Germinal center (tissue), 1 donor: ENCODE data around the gene MAK.
A peak's percentile ranks its signal among the peaks of the same experiment; 100 is the strongest.
"Not testable (repeated sequence)": the region's sequence is repeated elsewhere in the genome, so short reads cannot be mapped to it uniquely, and the experiment has no call there.

Source experiments
- DNase-seq: peaks from one replicate; pipeline ENCODE4 v3.0.0; 2012; ENCODE audit warnings: mixed read lengths, low spot score

The MAK gene

DNA sequence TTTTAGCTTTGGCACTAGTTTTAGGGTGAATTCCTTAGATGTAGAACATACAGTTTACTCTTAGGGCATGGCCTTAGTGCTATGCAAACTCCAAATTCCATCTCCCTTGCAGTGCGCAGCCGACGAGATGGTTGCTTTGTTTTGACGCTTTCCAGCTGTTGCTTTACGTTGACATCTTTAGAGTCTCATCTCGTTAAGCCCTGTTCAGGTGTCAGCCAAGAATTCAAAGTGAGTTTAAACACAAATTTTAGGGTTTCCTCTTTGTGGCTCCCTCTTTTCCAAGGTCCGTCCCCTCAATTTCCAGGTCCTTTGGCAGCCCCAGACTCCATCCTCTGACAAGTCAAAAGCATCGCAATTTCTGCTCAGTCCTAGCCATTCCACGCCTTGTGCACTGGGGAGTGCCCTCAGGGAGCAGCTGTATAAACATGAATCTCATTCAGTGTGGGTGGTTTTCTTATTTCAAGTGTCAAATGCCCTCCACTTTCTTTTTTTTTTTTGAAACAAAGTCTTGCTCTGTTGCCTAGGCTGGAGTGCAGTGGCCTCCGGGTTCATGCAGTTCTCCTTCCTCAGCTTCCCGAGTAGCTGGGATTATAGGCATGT lies 14.1 kb upstream of the MAK start:
- DNase-seq = no peak

DNA sequence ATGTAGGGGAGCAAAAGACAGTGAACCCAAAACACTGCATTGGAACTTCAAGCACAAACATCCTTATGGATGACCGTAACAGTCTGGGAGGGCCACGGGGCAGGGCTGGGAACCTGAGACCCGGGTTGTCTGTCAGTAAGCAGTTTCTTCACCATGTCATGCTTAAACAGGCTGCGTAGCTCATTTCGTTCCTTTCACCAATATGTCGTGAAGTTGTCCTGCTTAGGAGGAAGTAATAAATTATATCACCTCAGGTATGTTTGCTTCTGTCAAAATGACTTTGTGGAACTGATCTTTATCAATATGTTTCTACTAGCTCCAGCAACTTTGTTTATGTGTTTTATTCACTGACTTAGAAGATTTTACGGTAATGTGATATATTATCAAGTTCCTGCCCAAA lies 12.4 kb upstream of the MAK start:
- no peak for DNase-seq

DNA sequence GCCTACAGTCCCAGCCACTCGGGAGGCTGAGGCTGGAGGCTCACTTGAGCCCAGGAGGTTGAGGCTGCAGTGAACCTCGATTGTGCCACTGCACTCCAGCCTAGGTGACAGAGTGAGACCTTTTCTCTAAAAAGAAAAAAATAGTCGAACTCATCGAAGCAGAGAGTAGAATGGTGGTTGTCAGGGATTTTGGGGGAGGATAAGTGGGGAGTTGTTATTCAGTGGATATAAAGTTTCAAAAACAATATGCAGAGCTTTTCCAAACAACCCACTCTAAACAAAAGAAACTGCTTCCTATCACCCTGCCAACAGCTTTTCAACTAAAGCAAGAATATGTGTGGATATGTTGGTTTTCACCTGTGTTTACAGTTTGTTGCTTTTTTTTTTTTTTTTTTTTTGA lies 11.6 kb upstream of the MAK start:
- DNase-seq = no peak

DNA sequence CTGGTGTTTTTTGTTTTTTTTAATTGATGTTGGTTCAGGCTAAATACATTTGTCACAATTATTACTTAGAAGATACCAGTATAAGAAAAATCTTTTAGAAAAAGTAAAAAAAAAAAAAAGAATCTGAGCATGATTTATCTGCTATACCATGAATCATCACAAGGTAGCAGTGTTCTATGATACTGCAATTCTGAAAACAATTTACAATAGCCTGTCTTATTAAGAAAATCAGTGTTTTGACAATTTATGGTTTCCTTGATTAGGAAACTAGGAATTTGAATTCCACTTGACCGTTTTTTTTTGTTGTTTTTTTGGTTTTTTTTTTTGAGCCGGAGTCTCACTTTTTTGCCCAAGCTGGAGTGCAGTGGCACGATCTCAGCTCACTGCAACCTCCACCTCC lies 9.3 kb upstream of the MAK start:
- DNase-seq = no peak

DNA sequence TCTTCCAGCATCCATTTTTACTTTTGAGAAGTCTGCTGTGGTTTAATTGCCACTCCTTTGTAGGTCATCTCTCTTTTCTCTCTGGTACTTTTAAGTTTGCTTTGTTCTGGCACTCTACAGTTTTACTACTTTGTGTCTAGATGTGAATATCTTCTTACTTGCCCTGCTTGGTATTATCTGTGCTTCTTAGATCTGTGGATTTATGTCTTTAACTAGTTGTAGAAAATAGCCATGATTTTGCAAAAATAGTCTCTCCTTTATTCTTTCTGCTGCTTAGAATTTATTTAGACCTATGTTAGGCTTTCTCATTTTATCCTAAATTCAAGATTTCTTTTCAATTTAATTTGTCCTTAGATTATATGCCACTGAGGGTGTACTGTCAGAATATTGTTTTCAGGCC lies 5.2 kb upstream of the MAK start:
- DNase-seq = no peak

DNA sequence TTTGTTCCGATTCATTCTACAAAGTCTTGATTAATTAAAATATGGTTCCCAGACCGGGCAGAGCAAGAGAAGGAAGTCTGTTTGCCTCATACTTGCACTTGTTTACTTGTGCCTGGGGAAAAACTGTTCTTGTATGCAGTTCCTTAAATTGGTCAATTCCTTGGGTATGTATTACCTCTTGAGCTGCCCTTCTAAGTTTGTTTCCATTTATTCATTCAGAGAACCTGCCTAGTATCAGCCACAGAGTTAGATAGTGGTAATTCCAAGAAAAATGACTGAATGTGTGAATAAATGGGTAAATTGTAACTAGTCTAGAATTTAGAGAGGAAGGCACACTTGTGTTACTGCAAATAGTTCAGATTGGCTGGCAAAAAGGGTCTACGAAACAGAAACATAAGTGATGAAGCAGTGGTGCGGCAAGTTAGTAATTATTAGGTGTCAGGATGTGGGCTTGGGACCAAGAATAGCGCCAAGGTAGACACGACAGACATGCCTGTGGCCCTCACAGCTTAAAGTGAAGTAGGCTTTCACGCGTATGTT lies 525 bp upstream of the MAK start:
- peak; percentile 75 for DNase-seq

DNA sequence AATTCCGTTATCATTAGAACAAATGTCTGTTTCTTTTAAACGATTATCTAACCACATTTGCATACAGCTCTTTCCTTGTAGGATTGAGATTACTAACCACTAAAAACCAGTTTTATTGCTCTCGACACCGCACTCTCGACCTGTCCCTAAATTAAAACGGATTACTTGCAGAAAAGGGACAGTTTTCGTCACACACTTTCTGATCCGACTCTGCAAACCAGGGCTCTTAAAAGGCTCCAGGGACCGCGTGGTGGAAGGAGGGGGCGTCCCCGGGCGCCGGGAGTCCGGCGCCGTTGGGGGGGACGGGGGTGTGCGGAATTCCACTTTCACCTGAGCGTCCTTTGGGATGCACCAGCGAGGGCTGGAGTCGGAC lies 731 bp downstream of the MAK start:
- DNase-seq = peak; percentile 24

DNA sequence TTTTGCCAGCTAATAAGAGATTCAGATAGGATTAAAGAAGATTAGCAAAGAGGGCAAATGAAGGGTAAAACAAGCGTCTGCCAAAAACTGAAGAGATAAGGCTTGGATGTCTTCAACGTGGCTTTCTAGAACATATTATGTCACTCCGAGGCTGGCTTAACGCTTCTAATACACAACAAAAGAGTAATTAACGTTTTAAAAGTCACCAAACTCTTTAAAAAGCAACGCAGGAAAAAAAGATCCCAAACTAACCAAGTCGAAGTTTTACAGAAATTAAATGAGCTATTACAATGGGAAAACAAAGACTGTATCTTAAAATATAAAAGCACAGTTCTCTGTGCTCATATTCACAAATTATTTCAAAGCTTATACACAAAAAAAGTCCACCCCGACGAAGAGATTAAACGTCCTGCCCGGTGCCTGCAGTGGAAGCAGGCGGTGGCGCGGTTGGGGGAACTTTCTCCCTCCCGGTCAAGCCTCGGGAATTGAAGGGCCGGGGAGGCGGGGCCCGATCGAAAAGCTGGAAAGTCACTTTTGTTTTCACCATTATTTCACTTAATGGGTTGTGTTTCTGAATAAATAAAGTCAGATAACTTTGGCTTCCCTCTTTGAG lies 1.2 kb downstream of the MAK start:
- DNase-seq = peak; percentile 12

DNA sequence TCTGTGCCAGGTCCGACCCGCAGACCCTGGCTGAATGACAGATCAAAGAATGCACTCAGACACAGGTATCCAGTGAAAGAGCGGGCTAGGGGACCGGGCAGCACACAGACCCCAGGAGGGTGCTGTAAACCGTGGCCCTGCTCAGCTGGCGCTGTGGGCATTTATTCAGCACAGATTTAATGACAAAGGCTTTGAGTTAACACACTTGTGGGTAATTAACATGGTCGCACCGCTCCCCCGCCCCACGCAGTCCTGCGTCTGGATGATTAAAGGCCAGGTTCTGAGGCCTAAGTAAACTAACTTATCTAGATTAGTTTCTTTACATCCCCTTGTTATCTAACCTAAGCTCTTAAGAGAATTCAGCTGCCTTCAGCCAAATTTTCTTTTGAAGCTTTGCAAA lies 3.5 kb downstream of the MAK start:
- no peak for DNase-seq

DNA sequence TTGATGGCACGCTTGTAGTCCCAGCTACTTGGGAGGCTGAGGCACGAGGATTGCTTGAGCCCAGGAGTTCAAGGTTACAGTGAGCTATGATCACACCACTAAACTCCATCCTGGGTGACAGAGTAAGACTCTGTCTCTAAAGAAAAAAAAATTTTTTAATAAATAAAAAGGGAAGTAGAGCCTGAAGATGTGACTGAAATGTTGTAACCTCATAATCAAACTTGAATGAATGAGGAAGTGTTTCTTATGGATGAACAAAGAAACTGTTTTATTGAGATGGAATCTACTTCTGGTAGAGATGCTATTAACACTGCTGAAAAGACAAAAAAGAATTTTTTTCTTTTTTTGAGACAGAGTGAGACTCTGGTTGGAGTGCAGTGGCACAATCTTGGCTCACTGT lies 6.7 kb downstream of the MAK start:
- DNase-seq = no peak

DNA sequence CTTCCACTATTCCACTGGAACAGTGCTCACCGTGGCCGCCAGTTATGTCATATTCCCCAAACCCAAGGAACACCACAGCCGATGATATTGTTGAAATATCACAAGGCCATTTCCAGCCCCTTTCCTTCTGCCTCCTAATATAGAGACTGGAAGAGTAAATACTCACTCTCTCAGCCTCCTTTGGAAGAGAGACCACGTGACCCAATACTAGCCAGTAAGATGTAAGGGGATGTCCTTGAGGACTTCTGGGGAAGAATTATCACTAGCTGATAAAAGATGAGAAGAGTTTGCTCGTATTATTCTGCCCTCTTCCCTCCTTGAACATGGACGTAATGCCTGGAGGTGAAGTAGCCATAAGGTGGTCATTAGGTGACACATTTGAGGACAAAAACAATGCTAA lies 13.5 kb downstream of the MAK start:
- no peak for DNase-seq

DNA sequence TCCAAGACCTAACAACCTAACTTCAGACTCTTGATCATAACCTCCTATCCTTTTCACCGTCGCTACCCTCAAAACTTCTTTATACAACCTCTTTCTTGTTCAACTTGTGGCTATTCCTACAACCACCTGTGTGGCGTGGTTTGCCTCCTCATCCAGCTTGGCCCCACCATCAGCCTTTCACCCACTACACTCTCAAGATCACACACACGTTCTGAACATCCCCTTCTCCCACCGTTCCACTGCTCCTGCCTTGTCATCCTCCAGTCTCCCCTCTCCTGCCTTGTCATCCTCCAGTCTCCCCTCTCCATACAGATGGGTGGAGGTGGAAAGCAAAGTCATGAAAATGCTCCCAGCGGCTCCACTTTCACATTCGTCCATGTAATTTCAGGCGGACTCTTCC lies 14.0 kb downstream of the MAK start:
- DNase-seq = no peak

DNA sequence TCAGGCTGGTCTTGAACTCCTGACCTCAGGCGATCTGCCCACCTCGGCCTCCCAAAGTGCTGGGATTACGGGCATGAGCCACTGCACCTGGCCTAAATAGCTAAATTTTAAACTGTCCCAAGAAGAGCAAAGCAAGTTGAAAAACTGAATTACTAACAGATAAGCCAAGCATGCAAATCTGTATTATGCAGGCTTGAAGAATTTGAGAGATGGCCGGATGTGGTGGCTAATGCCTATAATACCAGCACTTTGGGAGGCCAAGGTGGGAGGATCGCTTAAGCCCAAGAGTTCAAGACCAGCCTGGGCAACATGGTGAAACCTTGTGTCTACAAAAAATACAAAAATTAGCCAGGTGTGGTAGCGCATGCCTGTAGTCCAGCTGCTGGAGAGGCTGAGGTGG lies 24.2 kb downstream of the MAK start:
- not testable (repeated sequence) for DNase-seq

DNA sequence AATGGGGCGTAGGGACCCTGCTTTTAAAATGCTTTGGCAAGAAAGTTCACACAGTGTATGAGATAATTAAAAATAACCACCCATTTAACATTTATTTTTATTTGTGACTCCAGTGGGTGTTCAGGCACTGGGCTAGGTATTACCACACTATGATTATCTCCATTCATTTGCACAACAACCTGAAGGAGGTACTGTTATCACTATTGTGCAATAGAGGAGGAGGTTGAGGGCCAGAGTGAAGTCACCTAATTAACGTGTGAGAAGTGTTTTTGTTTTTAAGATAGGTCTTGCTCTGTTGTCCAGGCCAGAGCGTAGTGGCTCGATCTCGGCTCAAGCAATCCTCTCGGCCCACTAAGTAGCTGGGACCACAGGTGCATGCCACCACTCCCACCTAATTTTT lies 29.2 kb downstream of the MAK start:
- DNase-seq = no peak

DNA sequence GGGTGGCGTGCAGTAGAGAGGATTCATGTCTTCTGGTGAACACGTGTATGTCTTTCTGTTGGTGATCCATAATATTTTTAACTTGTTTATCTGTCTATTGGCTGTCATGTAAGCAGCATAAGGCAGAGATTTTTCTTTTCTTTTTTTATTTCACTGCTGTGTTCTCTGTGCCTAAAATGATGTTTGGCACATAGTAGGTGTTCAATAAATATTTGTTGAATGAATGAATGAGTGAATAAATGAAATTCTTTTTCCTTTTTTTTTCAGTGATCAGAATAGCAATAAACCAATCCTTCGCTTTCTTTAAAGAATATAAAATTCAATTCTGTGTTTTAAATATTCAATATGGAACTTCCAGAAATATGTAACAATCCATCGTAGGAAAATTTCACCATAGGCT lies 30.0 kb downstream of the MAK start:
- no peak for DNase-seq

DNA sequence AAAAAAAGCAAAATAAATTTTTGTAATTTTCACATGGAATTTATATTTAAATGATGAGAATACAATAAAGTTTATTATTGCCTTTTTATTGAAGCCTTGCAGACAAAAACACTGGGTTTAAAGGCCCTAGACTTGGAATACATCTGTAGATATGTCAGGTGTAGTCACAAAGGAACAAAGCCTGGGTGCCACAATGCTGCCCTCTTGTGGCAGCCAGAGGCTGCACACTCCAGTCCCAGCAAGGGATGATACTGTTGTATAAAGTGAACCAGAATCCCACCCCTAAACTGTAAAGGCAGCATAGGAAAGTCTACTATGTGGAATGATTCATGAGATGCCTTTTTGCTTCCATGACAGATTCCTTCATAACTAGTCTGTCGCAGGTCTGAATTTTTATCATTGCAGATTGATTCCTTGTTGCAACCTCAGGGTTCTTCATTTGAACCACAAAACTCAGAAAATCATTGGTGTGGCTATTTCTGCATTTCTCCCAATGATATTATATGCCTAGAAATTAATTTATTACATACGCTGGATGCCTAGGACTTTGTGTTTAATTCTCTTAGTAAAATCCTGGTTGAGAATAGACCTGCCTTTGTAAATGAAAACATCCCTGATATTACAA lies 37.0 kb downstream of the MAK start:
- peak; percentile 74 for DNase-seq

DNA sequence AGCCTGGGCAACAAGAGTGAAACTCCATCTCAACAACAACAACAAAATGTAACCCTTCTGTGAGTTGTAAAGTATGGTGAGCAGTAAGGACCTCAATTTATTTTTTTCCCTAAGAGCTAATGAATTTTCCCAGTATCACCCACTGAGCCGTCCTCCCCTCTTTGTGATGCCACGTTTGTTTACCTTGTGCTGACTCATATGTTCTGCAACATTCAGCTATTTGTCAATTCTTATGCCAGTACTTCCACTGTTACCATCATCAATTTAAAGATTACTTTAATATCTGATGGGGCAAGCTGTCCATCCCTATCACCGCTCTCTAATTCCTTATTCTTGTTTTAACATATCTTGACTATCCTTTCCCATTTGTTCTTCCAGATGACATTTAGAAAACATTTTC lies 37.5 kb downstream of the MAK start:
- DNase-seq = no peak

DNA sequence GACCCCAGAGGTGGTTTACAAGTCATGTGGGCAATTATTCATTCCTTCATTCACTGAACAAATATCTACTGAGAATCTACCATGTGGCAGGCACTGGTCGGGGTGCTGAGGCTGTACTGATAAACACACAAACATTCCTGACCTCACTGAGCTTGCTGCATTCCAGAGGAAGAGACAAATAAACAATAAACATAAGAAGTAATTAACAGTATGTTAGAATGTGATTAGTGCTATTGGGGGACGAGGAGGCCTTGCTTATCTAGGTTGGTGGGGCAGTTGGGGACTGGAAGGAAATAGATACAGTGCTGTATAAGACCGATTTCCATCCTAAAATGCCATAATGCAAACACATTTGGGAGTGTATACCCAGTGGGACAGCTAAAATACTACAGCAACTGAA lies 44.1 kb downstream of the MAK start:
- no peak for DNase-seq

DNA sequence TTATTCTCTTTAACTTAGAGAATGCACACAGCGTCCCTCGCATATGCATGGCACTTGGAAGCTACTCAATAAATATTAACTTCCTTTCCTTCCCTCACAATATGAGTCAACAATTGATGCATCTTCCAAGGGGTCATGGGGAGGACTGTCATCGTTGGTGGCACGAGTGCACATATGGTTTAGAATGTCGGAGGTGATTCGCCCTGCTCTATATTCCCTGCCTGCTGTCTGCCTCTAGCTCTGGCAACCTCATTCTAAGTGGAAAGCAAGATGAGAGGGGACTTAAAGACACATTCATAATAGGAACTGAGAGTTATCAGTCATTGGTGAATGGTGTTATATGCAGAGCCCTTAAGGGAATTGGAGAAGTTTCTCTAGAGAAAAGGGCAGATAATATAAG lies 44.6 kb downstream of the MAK start:
- DNase-seq = no peak

DNA sequence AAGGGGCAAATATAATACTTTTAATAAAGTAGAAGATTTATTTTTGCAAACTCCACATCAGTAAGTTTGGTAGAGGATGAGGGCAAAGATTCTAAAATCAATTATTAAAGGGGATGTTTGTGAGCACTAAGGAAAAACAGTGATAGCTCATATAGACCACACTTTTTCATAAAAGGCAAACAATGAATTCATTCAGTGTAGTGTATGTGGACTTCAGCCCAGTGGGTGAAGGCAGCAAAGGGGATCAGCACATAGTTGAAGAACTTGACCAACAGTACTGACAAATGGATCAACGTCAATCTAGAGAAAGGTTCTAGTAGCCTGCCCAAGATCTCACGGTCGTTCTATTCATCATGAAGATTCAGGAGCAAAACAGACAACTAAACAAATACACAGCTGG lies 45.3 kb downstream of the MAK start:
- DNase-seq = no peak

DNA sequence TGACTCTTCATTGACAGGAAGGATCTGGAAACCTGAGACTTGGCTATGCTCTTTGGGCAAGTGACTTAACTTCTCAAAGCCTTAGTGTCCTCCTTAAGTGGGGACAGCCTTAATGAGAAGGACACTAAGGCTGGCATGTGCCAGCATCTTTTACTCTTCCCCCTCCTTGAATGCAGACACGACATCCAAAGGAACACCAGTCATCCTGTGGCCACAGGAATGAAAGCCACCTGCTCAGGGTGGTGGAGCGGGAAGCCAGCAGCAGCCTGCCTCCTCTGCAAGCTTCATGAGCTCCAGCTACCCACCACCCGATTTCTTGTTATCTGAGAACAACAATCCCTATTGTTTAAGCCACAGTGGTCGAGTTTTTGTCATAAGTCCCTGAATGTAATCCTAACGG lies 46.2 kb downstream of the MAK start:
- no peak for DNase-seq

DNA sequence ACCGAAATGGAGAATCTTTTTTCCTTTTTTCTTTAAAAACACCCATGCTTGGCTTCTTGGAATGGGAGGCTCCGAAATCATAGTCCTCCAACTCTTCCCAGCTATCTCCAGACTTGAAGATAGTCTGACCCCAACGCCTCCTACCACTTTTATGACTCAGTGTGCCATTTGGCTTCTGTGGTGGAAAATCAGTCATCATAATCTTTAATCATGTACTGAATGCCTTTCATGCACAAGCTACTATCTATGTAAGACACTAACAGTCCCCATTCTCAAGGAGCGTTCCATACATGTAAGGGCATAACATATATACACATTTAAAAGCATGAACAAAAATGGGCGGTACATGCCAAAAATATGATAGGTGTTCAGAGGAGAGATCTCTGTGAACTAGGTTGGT lies 46.7 kb downstream of the MAK start:
- DNase-seq = no peak

DNA sequence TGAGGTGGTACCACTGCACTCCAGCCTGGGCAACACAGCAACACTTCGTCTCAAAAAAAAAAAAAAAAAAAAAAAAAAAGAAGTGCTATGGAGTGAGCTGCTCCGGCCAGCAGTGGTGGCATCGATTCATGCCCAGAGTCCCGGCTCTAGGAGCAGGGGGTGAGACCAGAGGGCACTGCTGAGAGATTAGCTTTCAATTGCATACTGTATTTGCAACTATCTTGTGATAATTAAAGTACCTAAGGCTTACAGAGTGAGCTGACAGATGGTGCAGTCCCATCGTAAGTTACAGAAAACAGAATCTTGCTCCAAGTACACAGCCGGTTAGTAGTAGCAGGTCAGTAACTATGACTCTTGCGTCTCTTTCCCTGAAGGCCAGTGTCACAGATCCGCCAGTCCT lies 59.3 kb downstream of the MAK start:
- no peak for DNase-seq

DNA sequence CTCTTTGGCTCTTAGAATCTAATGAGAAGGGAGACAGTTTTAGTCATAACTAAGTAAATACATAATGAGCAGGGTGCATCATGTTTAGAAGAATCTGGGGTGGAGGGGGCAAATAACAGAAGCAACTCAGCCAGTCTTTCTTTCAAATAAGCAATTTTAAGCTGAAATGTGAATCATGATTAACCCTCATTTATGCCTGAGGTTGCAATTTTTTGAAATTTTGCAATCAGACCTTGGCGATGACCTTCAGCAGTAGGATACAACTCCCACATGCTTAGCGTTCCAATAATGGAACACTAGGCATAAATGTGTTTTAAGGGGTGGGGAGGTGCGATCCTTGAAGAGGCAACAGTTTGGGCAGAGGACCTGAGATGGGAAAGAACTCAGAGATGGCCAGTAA lies 60.1 kb downstream of the MAK start:
- no peak for DNase-seq
